Measurements from ENCODE around the gene PCSK1N.
A peak's percentile ranks its signal among the peaks of the same experiment; 100 is the strongest.
"Not testable (repeated sequence)": the region's sequence is repeated elsewhere in the genome, so short reads cannot be mapped to it uniquely, and the experiment has no call there.

Gene PCSK1N

DNA sequence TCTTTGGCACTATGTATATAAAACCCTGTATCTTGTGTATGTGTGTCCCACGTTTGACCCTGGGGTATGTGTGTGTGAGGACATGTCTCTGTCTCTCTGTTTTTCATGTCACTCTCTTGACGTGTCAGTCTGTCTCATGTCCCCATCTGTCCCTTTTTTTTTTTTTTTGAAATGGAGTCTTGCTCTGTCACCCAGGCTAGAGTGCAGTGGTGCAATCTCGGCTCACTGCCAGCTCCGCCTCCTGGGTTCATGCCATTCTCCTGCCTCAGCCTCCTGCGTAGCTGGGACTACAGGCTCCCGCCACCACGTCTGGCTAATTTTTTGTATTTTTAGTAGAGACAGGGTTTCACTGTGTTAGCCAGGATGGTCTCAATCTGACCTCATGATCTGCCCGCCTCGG, 16.0 kb downstream of the PCSK1N start:
- not testable (repeated sequence) for DNase-seq

DNA sequence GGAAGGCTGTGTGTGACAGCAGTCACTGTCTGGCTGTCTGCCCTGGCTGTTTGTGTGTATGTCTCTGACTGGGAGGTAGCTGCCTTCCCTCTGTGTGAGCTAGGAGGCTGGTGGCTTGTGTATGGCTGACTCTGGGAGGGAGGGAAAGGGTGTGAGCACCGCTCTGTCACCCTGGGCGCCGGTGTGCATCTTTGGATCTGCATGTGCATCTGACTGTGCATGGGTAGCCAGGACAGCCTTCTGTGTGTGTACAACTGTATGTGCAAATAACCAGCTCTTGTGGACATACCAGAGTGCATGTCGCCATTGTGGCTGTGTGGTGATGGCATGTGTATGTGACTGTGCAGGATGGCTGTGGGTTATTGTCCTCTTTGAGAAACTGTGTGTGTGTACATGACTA, 16.5 kb downstream of the PCSK1N start:
- DNase-seq = no peak

DNA sequence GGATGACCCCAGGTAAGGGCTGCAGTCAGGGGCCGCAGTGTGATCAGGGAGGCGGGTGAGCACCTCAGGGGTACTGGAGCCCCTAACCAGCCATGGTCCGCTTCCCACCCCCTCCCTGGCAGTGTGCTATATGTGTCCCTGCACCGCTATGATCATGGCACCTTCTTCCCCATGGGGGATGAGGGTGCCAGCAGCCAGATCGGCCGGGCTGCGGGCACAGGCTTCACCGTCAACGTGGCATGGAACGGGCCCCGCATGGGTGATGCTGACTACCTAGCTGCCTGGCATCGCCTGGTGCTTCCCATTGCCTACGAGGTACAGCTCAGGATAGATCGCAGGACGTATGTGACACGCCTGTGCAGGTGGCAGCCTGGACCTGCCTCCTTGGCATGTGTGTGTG, 17.3 kb downstream of the PCSK1N start:
- DNase-seq = no peak

DNA sequence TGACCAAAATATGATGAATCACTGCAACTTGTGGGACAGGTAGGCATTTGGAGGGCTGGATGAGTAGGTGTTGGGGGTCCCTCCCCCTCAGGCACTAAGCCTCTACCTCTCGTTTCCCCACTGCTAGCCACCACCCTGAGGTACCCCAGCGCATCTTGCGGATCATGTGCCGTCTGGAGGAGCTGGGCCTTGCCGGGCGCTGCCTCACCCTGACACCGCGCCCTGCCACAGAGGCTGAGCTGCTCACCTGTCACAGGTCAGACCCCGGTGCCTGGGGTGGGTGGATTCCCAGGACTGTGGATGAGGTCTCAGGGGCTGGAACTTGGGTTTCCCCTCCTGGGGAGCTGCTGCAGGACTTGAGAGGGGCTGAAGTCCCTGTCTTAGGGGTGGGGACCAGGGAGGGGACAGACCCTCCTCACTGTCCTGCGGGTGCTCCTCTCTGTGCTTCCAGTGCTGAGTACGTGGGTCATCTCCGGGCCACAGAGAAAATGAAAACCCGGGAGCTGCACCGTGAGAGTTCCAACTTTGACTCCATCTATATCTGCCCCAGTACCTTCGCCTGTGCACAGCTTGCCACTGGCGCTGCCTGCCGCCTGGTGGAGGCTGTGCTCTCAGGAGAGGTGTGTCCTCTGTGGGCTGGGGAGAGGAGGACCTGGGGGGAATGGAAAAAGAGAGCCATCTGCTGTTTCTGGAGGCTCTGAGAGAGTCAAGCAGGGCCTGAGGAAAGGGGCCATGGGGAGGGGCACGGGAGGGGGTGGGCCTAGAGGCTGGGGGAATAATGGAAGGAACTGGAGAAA, 19.2 kb downstream of the PCSK1N start:
- no peak for DNase-seq

DNA sequence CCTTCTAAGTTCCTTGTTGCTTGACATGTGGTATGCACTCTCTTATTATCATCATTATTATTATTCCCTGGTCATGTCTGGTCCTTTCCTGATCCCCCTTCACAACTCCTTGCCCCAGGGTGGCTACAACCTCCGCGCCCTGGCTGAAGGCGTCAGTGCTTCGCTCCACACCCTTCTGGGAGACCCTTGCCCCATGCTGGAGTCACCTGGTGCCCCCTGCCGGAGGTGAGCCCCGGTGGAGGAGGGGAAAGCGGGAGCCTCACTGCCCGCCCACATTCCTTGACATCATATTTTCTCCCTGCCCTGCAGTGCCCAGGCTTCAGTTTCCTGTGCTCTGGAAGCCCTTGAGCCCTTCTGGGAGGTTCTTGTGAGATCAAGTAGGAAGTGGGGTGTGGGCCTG, 20.1 kb downstream of the PCSK1N start:
- no peak for DNase-seq

DNA sequence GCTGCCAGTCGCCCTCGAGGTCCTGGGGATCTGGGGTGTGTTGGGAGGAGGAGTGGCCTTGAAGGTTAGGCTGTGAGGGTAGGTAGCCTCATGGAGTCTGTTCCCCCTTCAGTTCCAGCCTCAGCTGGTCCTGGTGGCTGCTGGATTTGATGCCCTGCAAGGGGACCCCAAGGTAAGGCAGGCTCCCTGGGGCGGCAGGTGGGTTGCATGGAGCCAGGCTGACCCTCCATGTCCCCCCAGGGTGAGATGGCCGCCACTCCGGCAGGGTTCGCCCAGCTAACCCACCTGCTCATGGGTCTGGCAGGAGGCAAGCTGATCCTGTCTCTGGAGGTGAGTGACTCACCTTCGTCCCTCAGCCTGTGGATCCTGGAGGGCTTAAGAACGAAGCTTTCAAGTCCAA, 20.7 kb downstream of the PCSK1N start:
- DNase-seq = no peak

DNA sequence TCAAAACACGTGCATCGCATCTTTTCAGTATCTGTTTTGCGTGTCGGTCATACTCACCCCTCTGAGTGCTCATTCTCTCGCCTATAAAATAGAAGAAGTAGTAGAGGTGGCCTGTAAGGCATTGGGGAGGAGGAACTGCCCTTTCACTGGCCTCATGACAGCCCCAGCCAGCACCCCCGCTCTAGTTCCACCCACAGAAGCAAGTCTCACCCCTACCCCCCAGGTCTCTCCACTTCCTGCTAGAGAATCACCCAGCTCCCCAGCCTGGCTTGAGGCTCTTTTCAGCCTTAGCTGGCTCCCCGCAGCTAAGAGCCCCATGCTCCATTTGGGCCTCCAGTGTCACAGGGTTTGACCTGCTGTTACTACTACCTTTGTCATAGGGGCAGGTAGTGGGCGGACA, 21.8 kb downstream of the PCSK1N start:
- DNase-seq = no peak

DNA sequence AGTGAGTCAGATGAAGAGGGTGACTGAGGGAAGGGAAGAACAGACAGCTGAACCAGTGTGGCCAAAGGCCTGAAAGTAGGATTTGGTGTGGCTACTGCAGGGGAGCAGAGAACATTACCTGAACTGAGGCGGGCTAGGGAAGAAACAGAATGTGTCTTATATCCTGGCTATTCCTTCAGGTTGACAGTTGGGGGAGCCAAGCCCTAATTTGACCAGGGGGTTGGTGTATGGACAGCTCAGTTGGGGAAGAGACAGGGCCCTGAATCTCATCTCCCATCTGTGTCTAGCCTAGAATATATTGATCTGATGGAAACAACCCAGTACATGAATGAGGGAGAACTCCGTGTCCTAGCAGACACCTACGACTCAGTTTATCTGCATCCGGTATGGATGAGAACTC, 29.3 kb downstream of the PCSK1N start:
- no peak for DNase-seq

DNA sequence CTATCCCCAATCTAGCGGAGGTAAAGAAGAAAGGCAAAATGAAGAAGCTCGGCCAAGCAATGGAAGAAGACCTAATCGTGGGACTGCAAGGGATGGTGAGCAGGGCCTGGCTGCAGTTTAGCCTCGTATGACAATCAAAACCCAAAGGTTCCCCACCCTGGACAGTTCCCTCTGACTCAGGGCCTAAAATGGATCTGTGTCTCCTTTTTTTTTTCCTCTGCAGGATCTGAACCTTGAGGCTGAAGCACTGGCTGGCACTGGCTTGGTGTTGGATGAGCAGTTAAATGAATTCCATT, 32.6 kb downstream of the PCSK1N start:
- no peak for DNase-seq

DNA sequence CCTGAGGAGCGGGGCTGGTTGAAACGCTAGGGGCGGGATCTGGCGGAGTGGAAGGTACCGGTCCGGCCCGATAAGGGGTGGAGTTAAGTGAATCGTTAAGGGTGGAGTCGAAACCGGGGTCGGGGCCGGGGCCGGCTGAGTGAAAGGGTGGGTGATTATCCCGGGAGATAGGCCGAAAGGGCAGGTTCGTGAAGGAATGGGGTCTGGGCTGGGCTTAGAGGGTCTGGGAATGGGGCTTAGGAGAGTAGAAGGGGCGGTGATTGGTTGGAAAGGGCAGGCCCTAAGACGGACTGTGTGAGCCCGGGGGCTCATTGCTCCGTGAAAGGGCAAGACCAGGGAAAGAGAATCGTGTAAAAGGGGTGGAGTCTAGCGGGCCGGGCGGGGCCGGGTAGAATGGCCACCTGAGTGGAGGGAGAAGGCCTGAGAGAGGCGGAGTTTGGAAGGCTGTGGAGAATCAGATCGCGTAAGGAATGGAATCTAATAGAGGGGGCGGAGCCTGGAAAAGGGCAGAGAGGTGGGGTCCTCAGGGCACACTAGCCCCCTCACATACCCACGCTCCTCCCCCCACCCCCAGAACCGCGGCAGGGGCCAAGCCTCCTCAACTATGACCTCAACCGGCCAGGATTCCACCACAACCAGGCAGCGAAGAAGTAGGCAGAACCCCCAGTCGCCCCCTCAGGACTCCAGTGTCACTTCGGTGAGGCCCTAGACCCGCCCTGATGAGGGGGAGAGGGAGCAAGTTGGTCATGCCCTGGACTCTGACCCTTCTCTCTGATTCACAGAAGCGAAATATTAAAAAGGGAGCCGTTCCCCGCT, 33.1 kb downstream of the PCSK1N start:
- peak in 4 of 5 experiments; percentile 27 to 78 (median 50) for DNase-seq

DNA sequence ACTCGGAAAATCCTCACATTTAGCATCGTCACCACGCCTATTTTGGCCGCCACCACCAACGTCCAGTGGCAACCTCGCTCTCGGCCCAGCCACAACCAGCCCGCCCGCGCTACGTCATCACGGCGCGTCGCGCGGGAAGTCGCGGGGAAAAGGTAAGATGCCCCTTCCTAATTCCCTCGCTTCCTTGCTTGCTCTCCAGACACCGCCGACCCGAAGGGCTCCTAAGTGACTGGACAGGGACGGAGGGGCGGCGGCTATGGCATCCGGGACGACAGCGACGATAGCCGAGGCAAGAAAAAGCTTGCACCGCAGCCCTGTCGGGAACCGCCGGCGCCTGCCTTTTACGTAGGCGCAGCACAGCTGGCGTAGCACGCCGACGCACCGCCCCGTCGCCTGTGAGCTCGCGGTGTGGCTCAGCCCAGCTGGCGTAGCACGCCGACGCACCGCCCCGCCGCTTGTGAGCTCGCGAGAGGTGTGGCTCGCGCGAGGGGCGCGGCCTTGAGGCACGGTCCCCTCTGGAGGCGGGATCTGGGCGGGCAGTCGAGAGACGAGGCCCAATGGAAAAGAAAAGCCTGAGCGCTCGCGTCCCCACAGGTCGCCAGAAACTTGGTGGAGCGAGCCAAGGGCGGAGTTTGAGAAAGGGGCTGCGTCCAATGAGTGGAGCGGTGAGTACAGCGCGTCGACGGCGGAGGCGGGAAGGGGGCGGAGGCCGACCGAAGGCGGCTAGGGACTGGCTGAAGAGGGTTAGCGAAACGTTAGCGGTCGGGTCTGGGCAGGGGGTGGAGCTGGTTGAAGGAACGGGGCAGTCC, 33.9 kb downstream of the PCSK1N start, which contains the start of gene HDAC6:
TSS of gene HDAC6 (plus strand) at position 788 of the 809 bp plus-strand sequence. CDS start 626 bp downstream, outside the sequence.
- DNase-seq = peak; percentile 82 to 99 (median 93)

DNA sequence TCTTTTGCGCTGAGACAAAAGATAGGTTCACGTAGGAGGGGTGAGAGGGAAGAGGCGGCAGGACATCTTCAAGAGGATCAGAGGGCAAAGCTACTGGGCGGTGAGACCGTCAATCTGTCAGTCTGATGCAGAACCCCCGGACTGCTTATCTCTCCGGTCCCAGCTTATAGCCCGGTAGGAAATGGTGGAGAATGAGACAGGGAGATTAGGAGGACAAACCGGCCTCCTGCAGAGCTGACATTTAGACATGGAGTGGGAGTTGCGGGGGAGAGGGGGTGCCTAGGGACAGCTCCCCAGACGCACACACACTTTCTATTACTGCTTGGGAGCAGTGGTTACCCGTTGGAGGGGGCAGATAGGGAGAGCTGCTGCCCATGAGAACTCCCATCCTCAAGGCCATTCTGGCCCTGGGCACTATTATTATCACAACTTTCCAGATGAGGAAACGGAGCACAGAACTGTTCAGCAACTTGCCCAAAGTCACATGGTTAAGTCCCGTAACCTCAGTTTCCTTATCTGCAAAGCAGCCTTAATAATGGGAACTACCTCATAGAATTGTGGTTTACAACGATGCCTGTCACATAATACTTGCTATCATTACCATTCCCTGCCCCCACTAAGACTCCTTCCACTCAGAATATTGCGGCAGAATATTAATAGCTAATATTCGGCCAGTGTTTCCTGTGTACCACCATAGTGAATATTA, 34.7 kb downstream of the PCSK1N start:
- peak in 1 of 5 experiments; percentile 6 for DNase-seq

DNA sequence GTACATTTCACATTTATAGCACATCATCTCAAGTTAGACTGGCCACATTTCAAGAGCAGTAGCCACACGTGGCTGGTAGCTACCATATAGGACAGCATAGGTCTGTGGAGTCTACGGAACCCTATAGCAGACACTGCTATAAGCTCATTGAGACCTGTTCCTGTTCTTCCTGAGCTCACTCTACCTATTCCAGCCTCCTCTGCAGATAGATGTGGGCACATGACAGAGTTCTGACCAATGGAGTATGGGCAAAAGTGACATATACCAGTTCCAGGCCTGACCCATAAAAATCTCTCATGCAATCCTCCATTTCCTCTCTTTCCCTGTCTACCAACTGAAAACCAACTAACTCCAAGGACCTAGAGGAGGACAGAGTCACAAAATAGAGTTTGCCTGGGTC, 37.1 kb downstream of the PCSK1N start:
- DNase-seq = no peak

DNA sequence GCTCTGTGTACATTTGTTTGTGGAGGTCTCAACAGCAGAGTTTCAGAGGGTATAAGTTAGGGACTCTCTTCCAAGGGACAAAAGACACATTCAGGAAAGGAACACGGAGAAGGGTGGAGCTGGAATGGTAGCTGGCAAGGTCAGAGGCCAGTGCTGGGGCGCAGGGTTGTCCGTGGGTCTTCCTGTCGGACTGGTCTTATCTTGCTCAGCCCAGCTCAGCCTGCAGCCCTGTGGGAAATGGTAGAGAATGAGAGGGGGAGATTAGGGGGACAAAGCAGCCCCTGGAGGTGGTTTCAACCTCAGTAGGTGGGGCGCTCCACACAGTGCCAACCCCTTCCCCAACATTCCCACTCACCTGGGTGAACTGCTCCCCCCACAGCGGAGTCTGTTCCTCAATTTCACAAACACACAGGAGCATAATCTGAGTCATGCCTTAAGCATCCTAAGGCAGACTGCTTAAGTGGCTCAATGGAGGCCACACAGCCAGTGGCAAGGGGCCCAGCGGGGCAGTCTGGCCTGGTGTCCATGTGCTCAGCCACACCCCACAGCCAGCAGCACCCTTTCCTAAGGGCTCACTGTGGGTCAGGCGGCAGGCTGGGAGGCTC, 40.4 kb downstream of the PCSK1N start:
- DNase-seq = no peak

DNA sequence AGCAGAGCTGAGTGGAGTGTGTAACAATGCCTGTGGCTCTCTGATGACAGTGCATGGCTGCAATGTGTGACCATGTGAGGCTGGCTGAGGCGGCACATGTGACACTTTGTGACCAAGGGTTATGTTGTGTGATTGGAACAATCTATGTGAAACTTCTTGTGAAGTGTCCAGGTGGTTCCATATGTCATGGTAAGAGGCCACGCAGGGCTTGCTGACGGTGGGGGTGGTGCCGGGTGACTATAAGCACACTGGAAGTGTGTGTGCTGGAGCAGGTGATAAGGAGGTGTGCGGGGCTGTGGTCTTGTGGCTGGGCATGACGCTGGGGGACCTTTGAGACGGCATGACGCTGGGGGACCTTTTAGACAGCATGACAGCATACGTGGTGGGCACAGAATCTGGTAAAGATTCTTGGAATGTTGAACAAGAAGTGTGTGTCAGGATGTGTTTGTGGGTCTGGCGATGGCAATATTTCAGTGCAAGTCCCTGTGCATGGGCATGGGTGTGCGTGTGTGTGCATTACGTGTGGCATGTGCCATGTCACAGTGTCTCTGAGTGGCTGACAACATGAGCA, 41.0 kb downstream of the PCSK1N start:
- no peak for DNase-seq

DNA sequence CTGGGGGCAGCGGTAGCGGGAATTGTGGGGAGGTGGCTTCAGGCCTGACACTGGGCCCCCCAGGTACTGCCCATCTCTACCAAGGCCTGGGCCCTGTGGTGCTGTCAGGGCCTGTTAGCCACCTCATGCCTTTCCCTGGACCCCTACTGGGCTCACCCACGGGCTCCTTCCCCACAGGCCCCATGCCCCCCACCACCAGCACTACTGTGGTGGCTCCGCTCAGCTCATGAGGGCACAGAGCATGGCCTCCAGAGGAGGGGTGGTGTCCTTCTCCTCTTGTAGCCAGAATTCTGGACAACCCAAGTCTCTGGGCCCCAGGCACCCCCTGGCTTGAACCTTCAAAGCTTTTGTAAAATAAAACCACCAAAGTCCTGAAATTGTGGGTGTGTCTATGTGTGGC, 41.5 kb downstream of the PCSK1N start:
- no peak for DNase-seq

DNA sequence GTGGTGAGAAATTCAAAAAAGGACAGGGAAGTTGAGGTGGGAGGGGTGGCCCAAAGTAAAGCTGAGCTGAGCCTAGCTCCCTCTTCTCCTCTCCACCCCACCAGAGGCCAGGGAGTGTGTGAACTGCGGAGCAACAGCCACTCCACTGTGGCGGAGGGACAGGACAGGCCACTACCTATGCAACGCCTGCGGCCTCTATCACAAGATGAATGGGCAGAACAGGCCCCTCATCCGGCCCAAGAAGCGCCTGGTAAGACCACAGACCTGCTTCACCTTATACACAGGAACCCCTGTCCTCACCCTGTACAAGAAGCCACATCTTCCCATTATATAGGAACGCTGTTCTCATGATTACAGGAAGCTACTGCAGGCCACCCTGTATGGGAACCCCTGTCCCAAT, 43.2 kb downstream of the PCSK1N start:
- no peak for DNase-seq

DNA sequence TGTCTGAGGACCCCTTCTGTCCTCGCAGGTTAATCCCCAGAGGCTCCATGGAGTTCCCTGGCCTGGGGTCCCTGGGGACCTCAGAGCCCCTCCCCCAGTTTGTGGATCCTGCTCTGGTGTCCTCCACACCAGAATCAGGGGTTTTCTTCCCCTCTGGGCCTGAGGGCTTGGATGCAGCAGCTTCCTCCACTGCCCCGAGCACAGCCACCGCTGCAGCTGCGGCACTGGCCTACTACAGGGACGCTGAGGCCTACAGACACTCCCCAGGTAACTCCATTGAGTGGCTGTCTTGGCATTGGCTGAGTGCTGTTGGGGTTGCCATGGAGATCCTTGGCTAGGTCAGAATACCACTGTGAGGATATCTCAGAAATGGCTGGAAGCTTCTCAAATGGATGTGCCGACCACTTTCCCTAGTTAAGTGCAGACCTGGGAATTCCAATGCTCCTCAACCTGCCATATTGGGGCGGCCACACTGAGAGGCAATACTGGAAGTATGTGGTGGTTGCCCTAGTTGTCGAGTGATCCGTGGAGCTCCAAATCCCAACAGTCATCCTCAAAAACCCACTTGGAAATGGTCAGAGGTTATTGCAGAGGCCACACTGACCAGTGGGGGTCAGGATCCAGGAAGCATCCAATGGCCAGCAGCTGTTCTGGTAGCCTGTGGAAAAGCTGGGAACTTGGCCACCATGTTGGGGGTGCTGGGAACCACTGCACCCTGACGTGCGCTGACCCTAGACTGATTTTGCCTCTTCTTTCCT, 44.2 kb downstream of the PCSK1N start:
- no peak for DNase-seq

DNA sequence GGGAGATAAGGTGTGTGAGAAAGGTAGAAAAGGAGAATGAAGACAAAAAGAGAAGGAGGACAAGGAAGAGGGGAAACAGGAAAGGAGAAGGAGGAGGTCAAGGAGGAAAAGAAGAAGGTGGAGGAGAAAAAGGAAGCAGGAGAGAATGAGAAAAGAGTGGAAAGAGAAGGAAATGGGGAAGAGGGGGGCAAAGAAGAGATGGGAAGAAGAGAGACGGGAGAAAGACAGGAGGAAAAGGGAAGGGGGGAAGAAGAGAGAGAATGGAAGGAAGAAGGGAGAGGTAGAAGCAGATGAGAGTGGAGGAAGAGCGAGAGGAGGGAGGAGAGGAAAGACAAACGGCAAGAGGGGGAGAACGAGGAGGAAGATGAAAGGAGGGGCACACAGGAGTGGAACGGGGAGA, 44.9 kb downstream of the PCSK1N start:
- DNase-seq = no peak

DNA sequence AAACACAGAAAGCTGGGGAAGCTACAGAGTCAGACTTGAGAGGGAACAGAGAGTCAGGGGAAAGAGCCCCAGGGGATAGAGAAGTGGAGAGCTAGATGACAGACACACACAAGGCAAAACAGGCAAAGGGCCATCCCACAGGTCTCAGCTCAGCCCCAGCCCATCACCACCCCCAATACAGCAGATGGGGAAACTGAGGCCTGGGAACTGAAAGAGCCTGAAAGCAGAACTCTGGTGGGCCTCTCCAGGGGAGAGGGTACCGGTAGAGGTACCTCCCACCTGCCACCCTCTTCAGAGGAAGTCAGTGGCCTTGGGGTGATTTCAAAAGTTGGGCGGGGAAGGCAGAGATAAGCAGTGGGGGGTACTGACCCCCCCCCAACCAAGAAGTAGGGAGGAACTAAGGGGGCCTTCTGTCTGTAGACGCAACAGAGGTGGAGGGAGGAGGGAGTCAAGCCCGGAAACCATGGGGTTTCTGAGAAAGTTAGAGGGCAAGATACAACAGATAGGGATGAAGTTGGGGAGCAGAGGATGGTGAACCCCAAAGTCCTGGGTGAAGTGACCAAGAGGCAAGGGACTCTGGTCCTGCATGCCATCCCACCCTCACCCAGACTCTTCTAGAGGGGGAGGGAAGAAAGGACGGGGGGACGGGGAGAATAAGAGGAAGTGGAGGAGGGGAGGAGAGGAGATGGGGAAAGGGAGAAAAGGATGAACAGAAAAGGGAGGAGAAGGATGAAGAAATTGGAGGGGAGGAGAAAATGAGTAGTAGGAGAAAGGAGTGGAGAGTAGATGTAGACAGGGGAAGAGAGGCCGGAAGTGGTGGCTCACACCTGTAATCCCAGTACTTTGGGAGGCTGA, 45.8 kb downstream of the PCSK1N start:
- peak in 1 of 5 experiments; percentile 49 for DNase-seq
